HG03039 (cell line): ENCODE measurements around the gene ACAT2.
"Not testable (repeated sequence)": the region's sequence is repeated elsewhere in the genome, so short reads cannot be mapped to it uniquely, and the experiment has no call there.

Experiments used
- ATAC-seq: cut with Tn5 transposase; IDR thresholded peaks from one replicate; pipeline ENCODE4 v1.9.1; 2021; ENCODE audit warnings: mild to moderate bottlenecking, moderate library complexity; ENCODE audit not compliant: unreplicated experiment

ACAT2 gene

DNA sequence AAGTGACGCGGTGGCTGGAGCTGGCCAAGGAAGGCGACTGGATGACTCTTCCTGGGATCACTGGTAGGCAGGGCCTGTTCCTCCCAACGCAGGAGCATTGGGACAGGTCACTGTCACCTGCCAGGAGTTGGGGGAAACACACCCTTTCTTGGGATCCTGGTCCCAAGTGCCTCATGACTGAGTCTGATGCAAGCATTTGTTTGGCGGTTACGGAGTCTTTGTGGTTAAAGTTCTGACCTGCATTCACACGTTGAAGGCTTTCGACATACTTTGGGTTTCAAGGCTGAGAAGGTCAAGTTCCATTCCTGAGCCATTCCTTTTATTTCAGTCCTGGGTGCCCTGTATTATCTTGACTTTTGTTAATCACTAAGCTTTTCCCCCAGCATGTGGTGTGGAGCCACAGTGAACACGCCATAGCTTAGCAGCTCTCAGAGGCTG is 44.2 kb downstream of the ACAT2 start:
- no peak for ATAC-seq

DNA sequence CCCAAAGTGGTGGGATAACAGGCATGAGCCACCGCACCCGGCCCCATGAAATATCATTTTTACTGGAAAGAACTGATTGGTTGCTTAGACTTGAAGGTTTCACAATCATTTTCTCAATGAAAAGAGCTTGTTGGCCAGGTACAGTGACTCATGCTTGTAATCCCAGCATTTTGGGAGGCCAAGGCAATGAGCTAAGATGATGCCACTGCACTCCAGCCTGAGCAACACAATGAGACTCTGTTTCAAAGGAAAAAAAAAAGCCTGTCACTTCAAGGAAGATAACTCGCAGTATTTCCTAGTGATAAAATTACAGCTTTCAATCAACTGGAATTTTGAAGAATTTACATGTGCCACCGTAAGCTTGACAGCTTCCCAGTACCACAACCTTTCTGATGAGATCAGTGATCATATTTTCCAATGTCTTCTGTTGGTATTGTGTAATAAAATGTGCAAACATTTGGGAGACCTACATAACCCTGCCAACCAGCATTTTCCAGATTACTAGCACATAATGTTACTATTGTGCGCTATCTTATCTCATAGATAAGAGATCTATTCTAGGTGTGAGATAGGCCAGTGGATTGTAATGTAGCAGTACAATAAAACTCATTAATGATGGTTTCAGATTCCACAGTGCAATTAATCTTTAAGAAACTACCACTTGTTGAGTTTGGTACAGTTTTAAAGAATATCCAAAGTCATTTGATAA is 45.5 kb downstream of the ACAT2 start:
- no peak for ATAC-seq

DNA sequence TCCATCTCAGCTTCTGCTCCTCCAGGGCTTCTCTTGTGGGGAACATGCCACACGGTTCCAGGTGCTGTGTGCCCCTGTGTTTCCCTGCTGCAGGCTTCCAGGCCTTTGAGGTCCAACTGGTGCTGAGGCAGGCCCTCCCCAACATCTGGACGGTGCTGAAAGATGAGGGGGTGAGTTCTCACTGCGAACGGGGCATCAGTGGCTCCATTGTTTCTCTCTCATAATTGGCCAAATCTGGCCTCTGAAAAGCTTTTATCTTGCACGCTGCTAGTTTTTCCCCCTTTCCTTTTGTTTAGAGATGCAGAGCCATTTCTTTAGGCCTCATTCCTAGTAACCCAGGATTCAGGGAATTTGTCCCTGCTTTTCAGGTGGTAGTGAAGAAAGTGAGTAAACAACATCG is 46.8 kb downstream of the ACAT2 start:
- no peak for ATAC-seq

DNA sequence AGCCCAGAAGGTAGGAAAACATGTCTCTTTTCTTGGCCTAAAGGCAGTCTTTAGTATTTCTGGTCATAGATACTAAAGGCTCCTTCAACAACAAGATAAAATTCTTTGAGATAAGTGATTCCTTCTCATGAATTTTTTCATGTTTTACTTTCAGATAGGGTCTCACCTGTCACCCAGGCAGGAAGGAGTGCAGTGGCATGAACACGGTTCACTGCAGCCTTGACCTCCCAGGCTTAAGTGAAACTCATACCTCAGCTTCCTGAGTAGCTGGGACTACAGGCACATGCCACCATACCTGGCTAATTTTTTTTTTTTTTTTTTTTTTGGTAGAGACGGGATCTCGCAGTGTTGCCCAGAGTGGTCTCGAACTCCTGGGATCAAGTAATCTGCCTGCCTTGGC is 47.3 kb downstream of the ACAT2 start:
- no peak for ATAC-seq

DNA sequence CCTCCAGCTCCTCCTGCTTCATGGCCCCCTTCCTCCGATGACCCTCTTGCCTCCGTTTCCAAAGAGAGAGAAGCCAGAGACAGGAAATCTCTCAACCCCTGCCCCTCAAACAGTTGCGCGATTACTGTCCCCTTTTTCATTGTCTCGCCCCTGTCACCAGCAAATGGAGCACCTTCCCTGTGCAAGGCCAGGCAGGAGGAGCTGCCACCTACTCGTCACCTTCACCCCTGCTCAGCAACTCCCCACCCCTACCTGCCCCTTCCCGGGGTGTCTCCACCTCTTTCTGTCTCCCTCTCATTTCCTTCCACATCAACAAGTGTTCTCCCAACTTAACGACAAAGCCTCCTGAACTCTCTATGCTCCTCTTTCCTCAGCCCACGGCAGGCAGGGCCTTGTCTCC is 51.9 kb downstream of the ACAT2 start:
- no peak for ATAC-seq

DNA sequence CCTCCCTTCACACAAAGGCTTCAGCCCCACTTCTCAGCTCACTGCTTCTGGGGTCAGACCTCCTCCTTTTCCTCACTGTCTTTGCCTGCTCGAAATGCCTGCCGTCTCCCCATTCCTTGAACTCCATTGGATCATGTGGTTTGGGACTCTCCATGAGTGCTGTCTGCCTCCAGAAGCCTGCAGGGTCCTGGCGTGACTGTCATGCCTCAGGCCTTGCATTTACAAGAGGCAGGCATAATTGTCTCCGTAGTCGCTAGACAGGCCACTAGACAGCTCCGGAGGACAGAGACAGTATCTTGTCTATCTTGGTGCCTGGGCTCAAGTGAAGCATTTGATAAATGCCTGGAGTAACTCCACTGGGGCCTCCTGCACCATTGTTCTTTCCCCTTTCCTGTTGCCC is 53.6 kb downstream of the ACAT2 start:
- ATAC-seq: no peak

DNA sequence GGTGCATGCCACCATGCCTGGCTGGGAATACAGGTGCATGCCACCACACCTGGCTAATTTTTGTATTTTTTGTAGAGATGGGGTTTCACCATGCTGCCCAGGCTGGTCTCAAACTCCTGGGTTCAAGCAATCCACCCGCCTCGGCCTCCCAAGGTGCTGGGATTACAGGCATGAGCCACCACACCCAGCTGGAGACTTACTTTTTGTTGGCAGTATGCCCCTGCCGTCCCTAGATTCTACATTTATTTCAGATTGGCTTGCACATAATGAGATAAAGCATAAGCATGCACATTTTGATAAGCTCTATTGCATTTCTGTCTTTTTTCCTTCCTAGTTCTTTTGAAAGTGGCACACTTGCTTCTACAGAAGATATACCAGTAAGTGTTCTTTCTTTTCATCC is 54.9 kb downstream of the ACAT2 start:
- ATAC-seq: not testable (repeated sequence)

DNA sequence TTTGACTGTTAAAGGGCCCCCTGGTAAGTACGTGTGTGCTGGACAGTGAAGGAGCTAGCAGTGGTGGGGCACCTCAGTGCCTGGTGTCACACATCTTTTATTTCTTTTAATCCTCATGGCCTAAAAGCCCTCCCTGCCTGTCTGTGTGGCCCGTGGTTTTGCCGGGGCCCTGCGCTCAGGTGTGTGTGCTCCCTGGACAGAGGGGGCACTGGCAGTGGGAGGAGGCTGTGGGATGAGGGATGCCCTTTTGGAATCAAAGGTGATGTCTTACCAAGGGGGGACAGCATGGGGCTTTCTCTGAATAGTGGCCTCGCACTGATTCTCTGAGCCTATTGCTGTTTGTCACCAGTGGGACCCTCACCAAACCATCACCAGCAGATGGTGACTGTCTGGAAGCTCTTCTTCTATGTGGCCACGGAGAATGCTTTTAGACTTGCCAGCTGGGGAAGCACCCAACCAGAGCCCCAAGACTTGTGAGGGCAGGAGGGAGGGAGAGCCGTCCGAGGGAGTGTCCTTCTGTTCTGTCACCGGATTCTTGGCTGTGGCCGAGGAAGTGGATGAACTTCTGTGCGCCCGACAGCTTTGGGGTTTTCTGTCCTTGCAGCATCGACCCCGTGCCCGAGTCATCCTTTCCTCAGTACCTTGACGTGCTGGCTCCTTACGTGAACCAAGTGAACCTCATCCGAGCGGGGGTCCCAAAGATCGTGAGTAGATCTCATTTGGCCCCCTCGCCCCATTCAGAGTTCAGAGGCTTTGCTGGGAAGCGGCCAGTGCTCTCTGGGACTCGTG is 56.3 kb downstream of the ACAT2 start:
- no peak for ATAC-seq

DNA sequence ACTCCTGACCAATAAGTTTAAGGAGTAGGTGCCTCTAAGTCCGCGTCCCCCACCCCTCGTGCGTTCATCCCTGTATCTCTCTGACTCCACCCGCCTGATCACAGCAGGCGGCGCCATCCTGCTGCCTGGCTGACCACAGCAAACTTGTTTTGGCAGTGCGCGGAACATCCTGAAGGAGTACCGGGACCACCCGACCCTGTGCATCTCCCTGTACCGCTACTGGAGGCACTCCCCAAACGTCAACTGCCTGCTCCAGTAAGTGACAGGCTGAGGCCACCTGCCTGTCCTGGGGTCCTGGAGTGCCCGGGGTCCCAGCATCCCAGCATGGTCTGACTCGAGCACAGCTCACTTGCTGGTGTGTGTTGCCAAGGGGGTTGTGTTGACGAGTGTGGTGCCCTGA is 57.3 kb downstream of the ACAT2 start:
- no peak for ATAC-seq

DNA sequence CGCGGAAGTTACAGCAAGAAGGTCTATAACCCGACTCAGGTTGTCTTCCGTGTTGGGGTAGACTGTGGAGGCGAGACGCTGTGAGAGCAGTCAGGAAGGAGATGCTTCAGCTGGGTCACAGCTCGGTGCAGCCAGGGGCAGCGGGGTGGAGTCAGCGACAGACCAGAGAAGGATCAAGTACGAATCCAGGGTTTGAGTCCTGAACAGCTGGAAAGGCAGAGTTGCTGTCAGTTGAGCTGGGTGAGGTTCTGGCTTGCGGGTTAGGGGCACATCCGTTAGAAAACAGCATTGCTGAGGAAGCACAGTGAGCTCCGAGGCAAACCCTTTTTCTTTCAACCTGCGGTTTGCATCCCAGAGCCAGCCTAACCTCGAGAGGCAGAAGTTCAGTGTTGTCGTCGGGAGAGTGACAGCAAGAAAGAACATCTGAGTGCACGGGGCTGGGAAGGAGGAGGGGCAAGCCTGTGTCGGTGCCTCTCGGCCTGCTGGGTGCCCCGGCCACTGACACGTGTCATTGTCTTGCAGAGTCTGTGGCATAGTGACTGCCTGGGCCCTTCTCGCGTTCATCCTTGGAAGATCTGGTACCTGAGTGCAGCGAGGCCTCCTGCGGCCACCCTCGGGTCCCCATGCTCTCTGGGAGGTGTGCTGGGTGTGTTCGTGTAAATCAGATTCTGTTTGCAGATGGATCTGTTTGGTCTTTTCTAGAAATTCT is 58.2 kb downstream of the ACAT2 start:
- no peak for ATAC-seq

DNA sequence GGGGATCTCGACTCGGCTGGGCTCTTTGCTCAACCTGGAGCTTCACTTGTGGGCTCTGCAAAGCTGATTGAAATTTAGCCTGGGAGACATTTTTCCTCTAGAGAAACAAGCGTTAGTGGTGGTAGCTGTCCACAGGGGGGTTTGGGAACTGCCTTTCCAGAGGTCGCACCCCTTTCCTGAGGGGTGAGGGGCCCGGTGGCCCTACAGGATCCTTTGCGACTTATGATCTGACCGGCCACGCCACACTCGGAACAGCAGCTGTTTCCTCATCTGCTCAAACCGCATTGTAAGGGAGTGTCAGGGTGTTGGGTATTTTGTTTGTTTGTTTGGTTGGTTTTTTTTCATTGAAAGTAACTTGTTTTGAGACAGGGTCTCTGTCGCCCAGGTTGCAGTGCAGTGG is 59.3 kb downstream of the ACAT2 start:
- no peak for ATAC-seq

DNA sequence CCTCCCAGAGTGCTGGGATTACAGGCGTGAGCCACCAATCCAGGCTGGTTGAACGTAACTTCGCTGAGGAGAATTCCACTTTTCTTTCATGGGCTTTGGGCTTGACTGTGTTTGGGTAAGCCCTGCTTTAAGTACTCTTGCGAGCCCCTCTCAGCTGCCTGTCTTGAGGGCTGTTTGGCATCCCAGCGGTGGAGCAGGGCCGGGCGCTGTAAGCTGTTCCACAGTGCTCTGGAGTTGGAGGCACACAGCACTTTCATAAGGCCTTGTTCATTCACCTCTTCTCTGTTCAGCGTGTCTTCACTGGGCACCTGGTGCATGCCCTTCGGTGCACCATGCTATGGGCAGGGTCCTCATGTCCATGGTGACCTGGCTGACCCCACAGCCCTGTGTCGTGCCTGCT is 59.9 kb downstream of the ACAT2 start:
- no peak for ATAC-seq

DNA sequence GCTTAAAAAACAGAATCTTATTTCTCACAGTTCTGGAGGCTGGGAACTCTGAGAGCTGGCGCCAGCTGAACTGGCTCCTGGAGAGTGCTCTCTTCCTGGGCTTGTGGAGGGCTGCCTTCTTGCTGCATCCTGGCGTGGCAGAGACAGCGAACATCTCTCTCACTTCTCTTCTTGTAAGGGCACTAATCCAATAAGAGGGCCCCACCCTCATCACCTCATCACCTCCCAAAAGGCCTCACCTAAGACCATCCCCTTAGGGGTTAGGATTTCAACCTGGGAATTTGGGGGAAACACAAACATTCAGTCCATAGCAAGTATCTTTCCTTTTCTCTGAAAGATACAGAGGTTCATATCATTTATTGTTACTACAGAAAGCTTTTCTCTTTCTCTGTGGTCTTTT is 62.1 kb downstream of the ACAT2 start:
- no peak for ATAC-seq

DNA sequence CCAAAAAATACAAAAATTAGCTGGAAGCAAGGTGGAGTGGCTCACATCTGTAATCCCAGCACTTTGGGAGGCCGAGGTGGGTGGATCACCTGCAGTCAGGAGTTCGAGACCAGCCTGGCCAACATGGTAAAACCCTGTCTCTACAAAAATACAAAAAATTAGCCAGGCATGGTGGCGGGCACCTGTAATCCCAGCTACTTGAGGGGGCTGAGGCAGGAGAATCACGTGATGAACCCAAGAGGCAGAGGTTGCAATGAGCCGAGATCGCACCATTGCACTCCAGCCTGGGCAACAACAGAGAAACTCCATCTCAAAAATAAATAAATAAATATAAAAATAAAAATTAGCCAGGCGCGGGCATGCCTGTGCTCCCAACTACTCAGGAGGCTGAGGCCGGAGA is 62.8 kb downstream of the ACAT2 start:
- ATAC-seq: not testable (repeated sequence)

DNA sequence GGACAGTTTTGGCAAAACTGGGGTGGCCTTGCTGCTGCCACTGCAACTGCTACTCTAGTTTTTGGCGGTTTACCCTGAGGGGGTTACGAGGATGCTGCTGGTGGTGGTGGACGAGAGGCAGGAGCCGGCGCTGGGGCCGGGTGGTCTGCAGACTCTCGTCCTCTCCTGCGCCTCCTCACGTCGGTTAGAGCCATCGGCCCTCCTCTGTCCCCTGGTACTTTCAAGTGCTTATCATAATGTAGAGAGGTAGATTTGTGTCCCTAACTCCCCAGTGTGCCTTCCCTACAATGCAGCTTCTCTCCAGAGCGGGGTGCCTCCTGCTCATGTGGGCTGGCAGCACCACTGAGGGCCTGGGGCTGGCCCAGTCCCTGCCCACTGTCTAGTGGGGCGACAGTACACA is 64.2 kb downstream of the ACAT2 start:
- ATAC-seq: no peak

DNA sequence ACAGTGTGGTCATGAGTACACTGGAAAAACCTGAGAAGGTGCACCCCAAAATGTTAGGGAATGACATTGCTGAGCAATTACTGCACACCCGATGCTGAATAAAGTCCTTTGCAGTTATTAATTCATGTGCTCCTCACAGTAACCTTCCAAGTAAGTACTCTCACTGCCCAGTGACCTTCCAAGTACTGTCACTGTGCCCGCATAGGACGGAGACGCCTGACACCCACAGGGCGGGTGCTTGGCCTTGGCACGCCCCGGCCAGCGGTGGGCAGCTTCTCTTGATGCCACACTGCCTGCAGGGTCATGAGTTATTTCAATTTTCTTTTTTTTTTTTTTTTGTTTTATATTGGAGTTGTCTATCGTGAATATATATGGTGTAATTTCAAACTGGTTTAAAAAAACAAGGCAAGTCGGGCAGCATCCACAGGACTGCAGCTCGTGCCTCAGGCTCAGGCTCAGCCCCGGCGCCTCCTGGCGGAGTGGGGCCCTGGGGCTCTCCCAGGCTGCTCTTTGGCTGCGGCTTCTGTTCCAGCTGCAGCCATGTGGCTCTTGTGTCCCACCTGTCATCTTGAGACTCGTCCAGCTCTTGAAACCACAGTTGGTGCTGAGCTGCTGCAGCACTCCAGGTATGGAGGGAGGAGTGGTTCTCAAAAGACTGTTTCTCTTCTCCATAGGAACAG is 65.3 kb downstream of the ACAT2 start:
- ATAC-seq: no peak

DNA sequence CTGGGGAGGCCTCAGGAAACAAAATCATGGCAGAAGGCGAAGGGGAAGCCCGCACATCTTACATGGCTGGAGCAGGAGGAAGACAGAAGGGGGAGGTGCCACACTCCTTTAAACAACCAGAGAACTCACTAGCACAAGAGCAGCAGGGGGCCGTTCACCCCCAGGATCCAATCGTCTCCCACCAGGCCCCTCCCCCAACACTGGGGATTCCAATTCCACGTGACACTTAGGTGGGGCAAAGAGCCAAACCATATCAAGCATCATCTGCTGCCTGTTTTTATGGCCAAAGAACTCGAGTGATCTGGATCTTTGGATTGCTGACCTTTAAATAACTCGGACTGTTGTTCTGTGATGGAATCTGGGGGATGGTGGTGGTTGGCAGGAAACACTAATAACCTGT is 66.2 kb downstream of the ACAT2 start:
- no peak for ATAC-seq
